Measurements from ENCODE around the gene DIRAS1. TPM values are rescaled to one million over a fixed set of nuclear protein-coding genes. Genes with fewer than 3 reads are reported as not detected.

The DIRAS1 gene
- total and polyA plus RNA-seq, 2 donors (not counting 3 experiments of a cell fraction or from before 2014, with no cell fraction given) = 0.09 to 0.17 TPM

DNA sequence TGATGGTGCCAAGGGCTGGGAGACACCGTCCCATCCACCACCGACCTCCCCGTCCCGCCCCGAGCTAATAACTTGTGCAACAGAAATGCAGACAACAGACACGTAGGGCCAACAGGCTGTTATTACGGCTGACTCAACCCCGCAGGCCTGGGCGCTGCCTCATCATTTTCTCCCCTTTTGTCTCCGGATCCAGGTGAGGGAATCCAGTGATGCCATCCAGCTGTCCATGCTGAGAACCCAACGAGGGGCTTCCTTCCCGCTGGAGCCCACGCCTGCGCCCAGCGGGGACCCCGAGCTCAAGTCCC lies 6.4 kb upstream of the DIRAS1 start:
- TF ChIP-seq POLR2A (IDR thresholded peaks at IDR 0.05; ENCODE audit: low read depth, low read length) = no peak
- TF ChIP-seq EZH2 (IDR thresholded peaks at IDR 0.05; ENCODE audit: borderline replicate concordance, low read depth, low read length, severe bottlenecking) = no peak
- no peak for TF ChIP-seq POLR2AphosphoS5 (IDR thresholded peaks at IDR 0.05; ENCODE audit: insufficient read depth, low read depth, low read length)
- no peak for TF ChIP-seq MYC (IDR thresholded peaks at IDR 0.05; ENCODE audit: low read depth, low read length)
- TF ChIP-seq FOS (IDR thresholded peaks at IDR 0.05; ENCODE audit: borderline replicate concordance, insufficient read depth, low read length) = no peak
- TF ChIP-seq, protein P1, sequence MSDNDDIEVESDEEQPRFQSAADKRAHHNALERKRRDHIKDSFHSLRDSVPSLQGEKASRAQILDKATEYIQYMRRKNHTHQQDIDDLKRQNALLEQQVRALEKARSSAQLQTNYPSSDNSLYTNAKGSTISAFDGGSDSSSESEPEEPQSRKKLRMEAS (IDR thresholded peaks at IDR 0.05; ENCODE audit: insufficient read depth, insufficient read length) = no peak
- no peak for TF ChIP-seq GATA2 (IDR thresholded peaks at IDR 0.05; ENCODE audit: insufficient read depth, insufficient read length, low read depth, low read length)
- TF ChIP-seq JUN (IDR thresholded peaks at IDR 0.05; ENCODE audit: borderline replicate concordance, insufficient read depth, insufficient read length, low read depth) = no peak
- TF ChIP-seq, protein P2, sequence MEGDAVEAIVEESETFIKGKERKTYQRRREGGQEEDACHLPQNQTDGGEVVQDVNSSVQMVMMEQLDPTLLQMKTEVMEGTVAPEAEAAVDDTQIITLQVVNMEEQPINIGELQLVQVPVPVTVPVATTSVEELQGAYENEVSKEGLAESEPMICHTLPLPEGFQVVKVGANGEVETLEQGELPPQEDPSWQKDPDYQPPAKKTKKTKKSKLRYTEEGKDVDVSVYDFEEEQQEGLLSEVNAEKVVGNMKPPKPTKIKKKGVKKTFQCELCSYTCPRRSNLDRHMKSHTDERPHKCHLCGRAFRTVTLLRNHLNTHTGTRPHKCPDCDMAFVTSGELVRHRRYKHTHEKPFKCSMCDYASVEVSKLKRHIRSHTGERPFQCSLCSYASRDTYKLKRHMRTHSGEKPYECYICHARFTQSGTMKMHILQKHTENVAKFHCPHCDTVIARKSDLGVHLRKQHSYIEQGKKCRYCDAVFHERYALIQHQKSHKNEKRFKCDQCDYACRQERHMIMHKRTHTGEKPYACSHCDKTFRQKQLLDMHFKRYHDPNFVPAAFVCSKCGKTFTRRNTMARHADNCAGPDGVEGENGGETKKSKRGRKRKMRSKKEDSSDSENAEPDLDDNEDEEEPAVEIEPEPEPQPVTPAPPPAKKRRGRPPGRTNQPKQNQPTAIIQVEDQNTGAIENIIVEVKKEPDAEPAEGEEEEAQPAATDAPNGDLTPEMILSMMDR (IDR thresholded peaks at IDR 0.05; ENCODE audit: extremely low read depth in 1 of 2, insufficient read depth in 1 of 2, low read depth in 1 of 2, low read length in 2 of 2) = no peak
- ChIA-PET POLR2A (interaction anchor here (0.5 kb wide), 1 partner anchor 44 kb away, joined by 4 read pairs; no protein-coding TSS in a partner anchor), CTCF (interaction anchor here (1.3 to 1.6 kb wide), 2 partner anchors 13 to 79 kb away, joined by 3 to 5 read pairs; partner anchors contain the start of gene SLC39A3)
- Histone ChIP-seq H3K27ac (ENCODE audit: insufficient read depth, low read depth, low read length) (no peak overlapping the region), H2AFZ (ENCODE audit: low read depth, low read length) (no peak overlapping the region), H3K27me3 (ENCODE audit: control insufficient read depth in 2 of 2, insufficient read depth in 2 of 2, low read length in 2 of 2) (peaks cover 2% of the 10 kb centered on the region in 2 experiments), H3K9me1 (replicated peaks; ENCODE audit: control insufficient read depth, extremely low read depth, insufficient read depth, low read length) (no peaks in the 10 kb centered on the region), H3K36me3 (ENCODE audit: control insufficient read depth in 2 of 2, extremely low read depth in 1 of 2, insufficient read depth in 2 of 2, low read length in 2 of 2) (no peaks in the 10 kb centered on the region), H3K4me3 (replicated peaks in 1 of 3; ENCODE audit: insufficient read depth in 1 of 3, low read depth in 1 of 3, low read length in 3 of 3) (no peak overlapping the region), H4K20me1 (replicated peaks; ENCODE audit: control insufficient read depth, extremely low read depth, insufficient read depth, low read length) (no peaks in the 10 kb centered on the region), H3K9ac (replicated peaks; ENCODE audit: extremely low read depth, insufficient read depth, low read length) (no peak overlapping the region), H3K4me2 (ENCODE audit: insufficient read depth, low read length) (no peak overlapping the region), H3K79me2 (ENCODE audit: control insufficient read depth, insufficient read depth, low read length) (no peaks in the 10 kb centered on the region), H3K4me1 (ENCODE audit: control insufficient read depth, extremely low read depth, insufficient read depth, low read length) (no peaks in the 10 kb centered on the region), H3K9me3 (replicated peaks; ENCODE audit: control insufficient read depth, insufficient read depth, low read length) (no peaks in the 10 kb centered on the region)
- no peak for FAIRE-seq
- intact Hi-C loops (cut with micrococcal nuclease) = no loop called here
- dilution Hi-C loops (cut with MboI; ENCODE audit: extremely low pct_ligation_motif_present, low sequenced_read_pairs) = no loop called here
- no peak for DNase-seq (ENCODE audit: low read depth, low spot score)
- BruUV-seq (replicated peaks) = no TSS peak
